HG02870 (cell line): Measurements from ENCODE around the gene ARHGAP1.

Source experiments
- ATAC-seq: cut with Tn5 transposase; IDR thresholded peaks from one replicate; pipeline ENCODE4 v1.9.1; 2021; ENCODE audit warnings: mild to moderate bottlenecking, moderate library complexity; ENCODE audit not compliant: unreplicated experiment

ARHGAP1 gene

DNA sequence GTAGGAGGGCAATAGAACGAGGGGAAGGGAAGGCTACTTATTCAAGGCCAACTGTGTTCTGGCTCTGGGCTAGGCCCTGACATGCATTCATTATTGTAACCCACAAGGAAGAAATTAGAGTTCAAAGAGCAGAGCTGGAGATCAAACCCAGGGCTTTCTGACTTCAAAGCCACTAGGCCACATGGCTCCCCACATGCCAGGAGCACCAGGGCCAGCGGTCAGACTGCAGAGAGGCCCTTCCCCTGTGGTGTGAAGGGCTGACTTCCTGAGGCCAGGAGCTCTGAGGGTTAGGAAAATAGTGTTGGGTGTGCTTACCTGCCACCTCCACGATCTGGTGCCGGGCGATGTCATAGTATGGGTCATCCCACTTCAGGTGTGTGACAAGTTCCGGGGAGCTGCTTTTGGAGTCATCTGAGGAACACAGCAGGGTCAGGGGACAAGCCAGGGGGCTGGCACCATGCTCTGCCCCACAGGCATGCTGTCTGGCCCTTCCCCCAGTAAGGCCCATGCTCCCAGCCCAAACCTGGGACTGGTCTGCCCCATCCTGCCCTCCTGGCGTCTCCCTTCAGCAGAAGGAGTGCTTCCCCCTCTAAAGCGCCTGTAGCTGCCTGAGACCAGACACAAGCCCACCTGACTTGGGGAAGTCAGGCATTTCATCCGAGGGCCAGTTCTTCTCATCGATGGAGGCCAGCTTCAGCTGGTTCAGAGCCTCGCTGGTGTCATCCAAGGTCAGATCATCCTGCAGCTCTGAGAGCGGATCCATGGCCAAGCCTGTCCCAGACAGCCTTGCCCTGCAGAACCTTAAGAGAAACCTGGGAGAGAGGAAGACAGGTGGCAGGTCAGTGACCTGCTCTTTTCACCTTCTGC, 4.8 kb downstream of the ARHGAP1 start:
- ATAC-seq: no peak

GRCh38 chr11:46694607-46695006, 5.8 kb downstream of the ARHGAP1 start:
- no peak for ATAC-seq

GRCh38 chr11:46694072-46694471, 6.3 kb downstream of the ARHGAP1 start:
- no peak for ATAC-seq

- no peak for ATAC-seq
Measured at GRCh38 chr11:46693597-46694012, 6.8 kb downstream of the ARHGAP1 start.

DNA sequence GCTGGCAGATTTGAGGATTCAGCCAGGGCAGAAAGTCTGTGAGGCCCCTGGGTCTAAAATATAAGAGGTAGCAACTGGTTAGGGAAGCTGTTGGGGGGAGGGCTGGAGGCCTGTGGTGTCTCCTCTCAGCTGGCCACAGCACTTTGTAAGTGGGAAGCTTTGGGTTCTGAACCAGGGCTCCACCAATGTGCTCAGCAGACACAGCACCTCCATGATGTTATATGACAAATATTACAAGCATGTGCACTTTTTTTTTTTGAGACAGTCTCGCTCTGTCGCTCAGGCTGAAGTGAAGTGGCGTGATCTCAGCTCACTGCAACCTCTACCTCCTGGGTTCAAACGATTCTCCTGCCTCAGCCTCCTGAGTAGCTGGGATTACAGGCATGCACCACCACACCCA, 8.0 kb downstream of the ARHGAP1 start:
- ATAC-seq: no peak

DNA sequence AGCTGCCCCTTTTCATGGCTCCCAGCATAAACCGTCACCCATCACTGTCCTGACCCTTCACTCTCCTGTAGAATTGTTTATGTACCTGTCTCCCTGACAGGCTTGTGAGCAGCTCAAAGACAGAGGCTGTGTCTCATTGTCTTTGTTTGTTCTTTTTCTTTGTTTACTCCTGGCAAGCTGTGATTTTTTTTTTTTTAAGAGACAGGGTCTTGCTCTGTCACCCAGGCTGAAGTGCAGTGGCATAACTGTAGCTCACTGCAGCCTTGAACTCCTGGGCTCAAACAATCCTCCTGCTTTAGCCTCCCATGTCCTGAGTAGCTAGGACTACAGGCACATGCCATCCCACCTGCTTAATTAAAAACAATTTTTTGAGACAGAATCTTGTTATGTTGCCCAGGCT, 9.7 kb downstream of the ARHGAP1 start:
- no peak for ATAC-seq

DNA sequence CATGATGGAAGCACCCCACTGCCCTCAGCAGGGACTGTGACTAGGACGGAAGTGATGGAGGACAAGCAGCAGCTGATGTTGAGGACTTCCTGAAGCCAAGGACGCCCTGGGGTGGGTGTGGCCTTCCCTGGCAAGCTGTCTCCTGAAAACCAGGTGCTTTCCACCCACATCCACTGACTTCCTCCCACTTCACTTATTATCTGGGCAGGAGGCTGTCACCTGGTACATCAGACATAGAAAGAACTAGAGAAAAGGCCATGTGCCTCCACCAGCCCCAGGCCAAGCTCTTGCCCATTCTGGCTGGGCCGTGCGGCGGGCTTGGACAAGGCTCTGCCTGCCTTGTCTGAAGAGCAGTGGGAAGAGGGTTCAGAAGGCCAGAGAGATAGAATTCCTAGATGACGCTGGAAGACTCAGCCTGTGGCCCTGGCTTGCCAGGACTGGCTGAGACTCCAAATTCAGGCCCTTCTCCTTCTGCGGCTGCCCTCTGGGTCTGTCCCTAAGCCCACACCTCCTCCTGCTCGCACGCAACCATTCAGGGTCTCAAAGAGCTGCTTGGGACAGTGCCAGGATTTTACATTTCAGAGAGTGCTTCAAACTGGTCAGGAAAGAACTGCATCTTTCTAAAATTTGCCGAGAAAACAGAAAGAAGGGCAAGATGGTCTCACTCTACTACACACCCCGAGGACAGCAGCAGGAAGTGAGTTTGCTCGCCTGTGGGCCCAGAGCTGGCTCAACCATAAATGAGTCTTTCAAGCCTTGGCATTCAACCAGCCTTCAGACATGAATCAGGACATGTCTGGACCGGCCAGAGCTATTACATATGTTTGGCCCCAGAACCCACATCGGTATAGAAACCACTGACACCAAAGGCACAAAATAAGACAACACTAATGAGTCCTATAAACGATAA, 13.3 kb downstream of the ARHGAP1 start:
- ATAC-seq: no peak

DNA sequence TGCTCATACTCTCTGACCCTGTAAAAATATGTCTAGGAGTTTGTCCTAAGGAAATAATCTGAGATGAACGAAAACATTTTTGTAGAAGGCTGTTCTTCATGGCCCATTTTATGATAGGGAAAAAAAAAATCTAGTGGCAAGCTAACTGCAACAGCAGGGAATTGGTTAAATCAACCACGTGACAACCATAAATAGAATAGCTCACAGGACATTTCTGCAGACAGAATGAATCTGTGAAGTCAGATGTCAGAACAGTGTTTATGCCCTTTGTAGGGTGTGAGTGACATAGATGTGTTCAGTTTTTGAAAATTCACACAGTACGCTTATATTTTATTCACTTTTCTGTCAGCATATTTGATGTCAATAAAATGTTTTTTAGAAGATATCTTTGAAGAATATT, 16.1 kb downstream of the ARHGAP1 start:
- ATAC-seq: no peak

- ATAC-seq: no peak
Measured at GRCh38 chr11:46682773-46683752, 17.4 kb downstream of the ARHGAP1 start.

DNA sequence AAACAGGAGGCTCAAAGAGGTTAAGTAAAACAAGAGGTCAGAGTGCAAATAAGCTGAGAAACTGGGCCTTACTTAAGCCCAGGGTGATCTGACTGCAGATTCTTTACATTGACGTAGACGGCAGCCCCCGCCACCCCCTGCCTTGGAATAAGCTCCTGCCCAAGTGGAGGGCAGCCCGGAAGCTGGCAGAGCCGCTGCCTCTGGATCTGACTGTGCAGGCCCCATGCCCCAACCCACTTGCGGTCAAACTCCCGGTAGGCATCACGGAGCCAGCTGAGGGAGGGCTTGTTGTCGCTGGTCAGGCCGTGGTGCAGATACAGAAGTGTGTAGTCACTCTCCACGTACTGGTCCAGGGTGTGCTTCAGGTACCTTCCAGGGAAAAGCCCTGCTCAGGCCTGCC, 18.6 kb downstream of the ARHGAP1 start:
- no peak for ATAC-seq

DNA sequence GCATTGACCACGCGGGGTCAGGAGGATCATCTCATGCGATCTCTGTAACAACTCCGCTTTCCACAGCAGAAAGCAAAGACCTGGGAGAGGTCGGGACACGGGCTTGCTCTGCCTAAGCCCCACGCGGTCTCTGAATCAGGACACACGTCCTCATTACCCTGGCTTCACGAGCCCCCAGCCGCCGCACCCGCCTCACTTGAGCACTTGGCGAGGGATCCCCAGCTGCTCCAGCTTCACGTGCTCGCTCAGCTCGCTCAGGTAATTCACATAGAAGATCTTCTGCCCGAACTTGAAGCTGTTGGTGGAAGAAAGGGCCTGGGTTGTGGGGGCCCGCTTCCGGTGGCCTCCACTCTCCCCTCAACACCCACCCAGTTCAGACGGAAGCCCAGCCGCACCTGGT, 19.6 kb downstream of the ARHGAP1 start:
- ATAC-seq: no peak

GRCh38 chr11:46680164-46680760, 20.2 kb downstream of the ARHGAP1 start:
- no peak for ATAC-seq

DNA sequence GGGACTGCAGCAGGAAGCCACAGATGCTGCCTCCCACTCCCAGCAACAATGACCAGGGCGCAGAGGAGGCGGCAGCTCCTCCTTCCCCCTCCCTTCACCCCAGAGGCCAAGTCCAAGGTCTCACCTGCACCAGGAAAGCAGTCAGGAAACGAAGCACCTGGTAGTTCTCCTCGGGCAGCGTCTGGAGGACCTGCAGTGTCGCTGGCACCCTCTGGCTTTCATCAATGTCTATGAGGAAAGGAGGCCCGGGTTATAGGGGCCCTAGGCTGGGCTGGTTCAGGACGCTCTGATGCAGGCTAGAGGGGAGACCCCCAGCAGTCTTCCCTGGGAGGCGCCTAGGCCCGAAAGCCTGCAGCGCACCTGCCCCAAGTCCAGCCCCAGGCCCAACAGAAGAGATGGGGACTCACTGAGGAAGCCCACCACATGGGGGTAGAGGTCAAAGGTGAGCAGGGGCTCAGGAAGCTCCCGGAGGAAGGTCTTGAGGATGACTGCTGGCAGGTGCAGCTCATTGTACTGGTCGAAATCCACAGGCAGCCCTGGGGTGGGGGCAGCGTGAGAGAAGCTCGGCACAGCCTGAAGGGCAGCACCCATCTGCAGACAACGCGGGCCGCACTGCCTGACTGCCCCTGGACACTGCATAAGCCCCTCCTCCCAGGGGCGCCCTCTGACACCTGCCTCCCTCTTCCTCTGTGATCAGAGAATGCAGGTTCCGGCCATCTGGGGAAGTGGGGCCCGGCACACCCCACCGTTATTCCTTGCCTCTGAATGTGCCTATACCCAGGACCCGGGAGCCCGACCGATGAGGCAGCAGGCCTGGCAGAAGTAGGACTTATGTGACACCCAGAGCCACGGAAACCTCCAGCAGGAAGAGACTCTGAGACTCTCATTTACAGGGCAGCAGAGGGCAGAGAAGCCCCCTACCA, 20.9 kb downstream of the ARHGAP1 start:
- no peak for ATAC-seq

- no peak for ATAC-seq
Measured at GRCh38 chr11:46678741-46679130, 21.7 kb downstream of the ARHGAP1 start.

DNA sequence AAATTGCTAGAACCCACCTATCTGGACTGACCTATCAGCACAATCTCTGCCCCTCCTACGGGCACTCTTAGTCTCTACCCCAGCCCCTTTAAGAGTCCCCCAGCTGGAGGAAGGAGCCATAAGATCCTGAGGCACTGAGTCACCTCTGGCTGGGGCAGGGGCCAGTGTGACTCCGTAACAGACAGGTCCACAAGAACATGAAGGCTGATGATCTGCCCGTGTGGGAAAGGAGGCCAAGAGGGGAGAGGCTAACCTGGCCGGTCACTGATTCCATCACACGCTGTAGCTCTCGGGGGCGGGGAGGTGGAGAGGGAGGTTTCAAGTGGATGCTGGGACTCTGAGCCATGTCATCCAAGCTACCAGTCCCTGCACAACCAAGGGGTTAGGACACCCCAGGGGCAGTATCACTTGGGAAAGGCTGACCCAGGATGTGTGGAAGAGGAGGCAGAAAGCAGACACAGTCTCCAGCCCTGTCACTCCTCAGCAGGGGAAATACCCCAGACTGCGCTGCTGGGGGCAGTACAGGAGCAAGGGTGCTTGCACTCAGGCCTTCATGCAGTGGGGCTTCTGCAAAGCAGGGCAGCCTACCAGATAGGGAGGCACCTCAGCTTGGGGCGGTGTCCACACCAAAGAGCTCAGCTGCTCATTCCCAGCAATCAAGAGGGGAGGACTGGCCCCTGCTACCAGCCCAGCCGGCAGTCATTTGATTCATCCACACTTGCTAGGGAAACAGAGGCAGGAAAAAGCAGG, 22.3 kb downstream of the ARHGAP1 start:
- ATAC-seq: no peak

GRCh38 chr11:46677169-46677568, 23.2 kb downstream of the ARHGAP1 start:
- ATAC-seq: no peak

DNA sequence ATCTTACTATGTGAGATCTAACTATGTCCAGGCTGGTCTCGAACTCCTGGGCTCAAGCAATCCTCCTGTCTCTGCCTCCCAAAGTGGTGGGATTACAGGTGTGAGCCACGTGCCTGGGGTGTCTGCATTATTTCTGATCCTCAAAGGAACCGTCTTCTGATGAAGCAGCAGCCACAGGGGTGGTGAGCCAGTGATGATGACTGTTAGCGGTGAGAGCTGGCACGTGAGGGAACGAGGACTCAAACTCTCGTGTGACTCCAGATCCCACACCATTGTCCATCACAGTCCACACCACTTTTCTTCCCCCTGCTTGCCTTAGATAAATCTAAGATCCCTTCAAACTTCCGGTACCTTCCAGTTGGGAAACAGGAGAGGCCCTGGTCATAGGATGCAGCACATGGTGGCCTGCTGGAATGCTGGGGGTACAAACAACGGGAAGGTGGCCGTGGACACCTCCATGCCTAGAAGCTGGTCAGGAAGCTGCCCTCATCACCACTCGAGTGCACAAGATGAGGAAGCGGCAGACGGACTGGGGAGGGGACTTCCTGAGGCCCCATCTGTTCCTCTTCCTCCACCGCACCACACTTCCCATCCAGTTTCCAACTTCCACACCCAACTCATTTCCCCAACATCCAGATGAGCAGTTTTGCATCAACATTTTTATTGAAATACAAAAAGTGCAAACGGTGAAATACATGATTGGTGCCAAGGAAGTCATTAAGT, 23.8 kb downstream of the ARHGAP1 start:
- ATAC-seq: no peak

DNA sequence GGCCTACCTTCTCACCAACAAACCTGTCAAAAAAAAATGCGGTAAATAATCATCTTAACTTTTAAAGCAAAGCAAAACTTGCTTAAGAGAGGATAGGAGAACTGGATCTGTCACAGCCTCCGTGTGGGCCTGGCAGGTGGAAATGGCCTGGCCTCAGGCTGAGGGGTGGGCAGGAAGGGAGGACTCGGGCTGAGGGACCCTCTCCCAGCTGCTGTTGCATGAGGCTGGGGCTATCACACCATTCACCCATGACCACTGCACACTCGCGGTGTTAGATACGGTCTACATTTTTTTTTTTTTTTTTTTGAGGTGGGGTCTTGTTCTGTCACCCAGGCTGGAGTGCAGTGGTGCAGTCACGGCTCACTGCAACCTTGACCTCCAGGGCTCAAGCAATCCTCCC, 24.5 kb downstream of the ARHGAP1 start:
- no peak for ATAC-seq
